HG02885 (cell line): ENCODE data around the gene DNAH11.
"Not testable (repeated sequence)": the region's sequence is repeated elsewhere in the genome, so short reads cannot be mapped to it uniquely, and the experiment has no call there.

Experiments
- ATAC-seq: cut with Tn5 transposase; IDR thresholded peaks from one replicate; pipeline ENCODE4 v1.9.1; 2021; ENCODE audit warnings: mild to moderate bottlenecking; ENCODE audit not compliant: unreplicated experiment, poor library complexity

Gene DNAH11

DNA sequence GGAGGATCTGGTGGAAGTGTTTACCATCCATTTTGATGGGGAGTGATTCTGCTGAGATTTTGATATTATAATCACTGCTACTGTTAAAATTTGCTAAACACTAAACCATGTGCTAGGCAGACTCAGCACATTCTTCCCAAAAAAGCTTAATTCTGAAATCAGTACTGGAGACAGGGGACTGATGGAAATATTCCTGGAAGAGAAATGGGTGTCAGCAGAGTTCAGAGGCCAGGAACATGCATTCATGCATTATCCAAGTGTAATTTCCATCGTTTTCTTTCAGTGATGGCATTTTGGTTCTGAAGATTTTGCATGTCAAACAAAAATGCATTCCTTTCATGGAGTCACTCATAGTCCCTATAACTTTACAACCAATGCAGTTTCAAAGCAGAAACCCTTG lies 323.9 kb downstream of the DNAH11 start:
- ATAC-seq = no peak

- no peak for ATAC-seq
These were observed 324.4 kb downstream of the DNAH11 start for GRCh38 chr7:21867226-21867625.

- ATAC-seq = no peak
These were observed 325.2 kb downstream of the DNAH11 start for GRCh38 chr7:21867816-21868575.

DNA sequence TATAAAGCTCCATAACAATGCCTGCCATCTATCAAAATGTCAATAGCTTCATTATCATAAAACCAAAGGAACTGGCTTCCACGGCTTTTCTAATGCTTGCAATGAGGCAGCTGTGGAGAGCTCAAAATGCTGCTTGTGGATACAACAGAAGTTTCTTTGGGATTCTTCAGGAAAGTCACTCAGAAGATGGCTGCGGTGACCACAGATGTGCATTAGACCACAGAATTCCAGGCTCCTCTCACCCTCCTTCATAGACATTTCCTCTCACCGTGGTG lies 325.7 kb downstream of the DNAH11 start:
- ATAC-seq = no peak

- no peak for ATAC-seq
These were observed 327.1 kb downstream of the DNAH11 start for GRCh38 chr7:21869785-21870402.

DNA sequence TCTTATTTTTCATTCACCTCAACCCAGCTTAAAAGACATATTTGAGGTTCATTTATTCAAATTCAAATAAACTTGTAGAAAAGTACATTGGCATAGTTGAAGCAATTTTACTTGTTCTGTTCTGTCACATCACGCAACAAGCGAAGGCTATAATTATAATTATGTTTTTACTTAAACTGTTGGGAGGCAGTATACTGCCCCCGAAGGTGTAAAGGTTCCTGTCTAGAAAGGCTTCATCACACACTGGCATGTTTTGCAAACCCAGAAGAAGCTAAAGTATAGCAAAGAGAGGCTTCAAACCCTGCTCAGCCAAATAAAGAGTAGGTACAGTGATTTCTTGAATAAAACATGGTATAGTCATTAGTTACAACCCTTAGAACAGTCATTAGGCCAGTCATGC lies 340.2 kb downstream of the DNAH11 start:
- no peak for ATAC-seq

DNA sequence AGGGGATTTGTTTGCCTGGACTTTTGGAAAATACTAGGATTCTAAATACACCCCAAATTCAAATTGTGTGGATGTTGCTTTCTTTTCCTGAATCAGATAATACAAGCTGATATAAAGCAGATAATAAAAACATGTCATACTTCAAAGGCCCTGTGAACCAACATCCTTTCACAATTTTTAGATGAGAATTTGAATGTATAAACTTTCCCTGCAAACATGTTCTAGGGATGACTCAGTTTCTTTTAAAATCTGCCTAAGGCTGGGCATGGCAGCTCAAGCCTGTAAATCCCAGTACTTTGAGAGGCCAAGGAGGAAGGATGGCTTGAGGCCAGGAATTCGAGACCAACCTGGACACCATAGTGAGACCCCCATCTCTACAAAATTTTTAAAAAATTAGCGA lies 340.7 kb downstream of the DNAH11 start:
- not testable (repeated sequence) for ATAC-seq

DNA sequence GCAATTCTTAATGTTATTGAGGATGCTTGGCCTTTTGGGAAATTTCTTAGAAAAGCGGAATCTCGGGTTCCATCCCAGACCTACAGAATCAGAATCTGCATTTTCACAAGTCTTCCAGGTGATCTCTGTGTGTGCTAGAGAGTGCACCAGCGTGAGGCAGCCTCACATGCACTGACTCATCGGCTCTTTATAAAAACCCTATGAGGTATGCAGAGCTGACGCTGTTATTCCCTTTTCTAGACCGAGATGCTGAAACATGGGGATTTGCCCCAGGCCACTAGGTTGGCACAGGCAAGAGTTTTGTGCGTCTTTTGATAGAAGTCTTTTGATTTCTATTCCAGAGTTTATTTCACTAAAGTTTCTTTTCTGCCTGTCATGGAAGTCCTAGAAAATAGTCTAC lies 341.7 kb downstream of the DNAH11 start:
- ATAC-seq = no peak

DNA sequence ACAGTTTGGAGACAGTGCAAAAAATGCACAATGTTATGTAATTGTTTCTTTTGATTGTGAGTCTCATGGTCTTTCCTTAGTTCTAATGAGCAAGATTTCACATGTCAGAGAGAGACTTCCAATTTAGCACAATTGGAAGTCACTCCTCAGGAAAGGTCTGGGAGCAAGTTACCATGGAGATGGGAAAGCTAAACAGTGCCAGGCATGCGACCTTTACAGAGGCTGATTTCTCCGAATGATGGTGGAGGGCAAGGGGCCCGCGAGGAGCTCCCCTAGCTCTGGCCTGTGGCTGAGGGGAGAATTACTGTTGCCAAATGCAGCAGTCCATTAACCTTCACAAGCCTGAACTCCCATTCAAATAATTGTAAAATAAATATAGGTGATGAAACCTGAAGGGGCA lies 343.6 kb downstream of the DNAH11 start:
- no peak for ATAC-seq

GRCh38 chr7:21887353-21887752 lies 344.5 kb downstream of the DNAH11 start:
- no peak for ATAC-seq

- no peak for ATAC-seq
These were observed 344.9 kb downstream of the DNAH11 start for GRCh38 chr7:21887779-21888178.

- ATAC-seq = no peak
These were observed 348.5 kb downstream of the DNAH11 start for GRCh38 chr7:21891291-21891690.

- ATAC-seq = no peak
These were observed 350.6 kb downstream of the DNAH11 start for GRCh38 chr7:21893401-21893800.

DNA sequence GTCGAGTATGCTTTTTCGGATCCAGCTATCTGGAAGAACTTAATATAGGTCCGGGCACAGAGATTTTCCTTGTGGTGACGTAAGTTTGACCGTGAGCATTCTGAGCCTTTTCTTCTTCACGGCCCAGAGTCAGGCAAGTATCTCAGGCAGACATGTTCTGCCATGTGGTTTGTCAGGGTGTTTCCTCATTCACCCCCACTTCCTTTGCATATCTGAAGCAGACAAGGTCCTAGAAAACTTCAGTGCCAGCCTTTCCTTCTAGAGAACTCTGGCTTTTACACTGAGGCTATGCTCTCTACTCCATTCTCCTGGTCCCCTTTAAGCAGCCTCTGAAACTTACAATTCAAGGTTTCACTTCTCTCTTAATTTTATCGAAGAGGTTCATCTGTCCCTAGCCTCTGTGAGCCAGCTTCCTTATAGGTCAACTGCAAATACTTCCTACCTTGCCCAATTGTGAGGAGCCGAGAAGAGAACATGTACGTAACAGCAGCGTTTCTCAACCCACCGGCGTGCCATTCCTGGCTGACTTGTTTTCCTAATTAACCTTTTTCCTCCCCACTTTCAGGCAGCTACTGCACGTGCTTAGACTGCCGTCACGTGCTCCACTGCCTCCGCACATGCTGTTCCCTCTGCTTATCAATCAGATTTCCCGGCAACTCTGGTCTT lies 355.6 kb downstream of the DNAH11 start:
- peak; percentile 94 for ATAC-seq

DNA sequence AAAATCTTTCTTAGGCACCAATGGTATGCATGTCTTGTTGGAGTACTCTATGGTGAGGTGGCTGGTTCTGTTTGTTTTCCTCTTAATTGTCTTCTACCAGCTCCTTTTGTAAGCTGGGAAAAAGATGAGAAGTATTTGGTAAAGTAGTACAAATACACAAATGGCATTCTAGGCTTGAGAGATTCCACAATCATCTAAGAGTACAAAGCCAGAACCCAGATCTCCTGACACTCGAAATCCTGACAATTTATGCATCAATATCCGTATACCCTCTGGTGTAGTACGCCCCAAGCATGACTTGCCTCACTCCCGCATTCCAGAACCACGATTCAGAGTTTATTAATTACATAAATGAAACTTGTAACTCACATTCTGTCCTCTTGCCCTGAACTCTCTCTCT lies 359.4 kb downstream of the DNAH11 start:
- no peak for ATAC-seq

- ATAC-seq = no peak
These were observed 360.4 kb downstream of the DNAH11 start for GRCh38 chr7:21903020-21903786.

- ATAC-seq = no peak
These were observed 365.9 kb downstream of the DNAH11 start for GRCh38 chr7:21908746-21909145.

GRCh38 chr7:21910253-21910652 lies 367.4 kb downstream of the DNAH11 start:
- no peak for ATAC-seq

DNA sequence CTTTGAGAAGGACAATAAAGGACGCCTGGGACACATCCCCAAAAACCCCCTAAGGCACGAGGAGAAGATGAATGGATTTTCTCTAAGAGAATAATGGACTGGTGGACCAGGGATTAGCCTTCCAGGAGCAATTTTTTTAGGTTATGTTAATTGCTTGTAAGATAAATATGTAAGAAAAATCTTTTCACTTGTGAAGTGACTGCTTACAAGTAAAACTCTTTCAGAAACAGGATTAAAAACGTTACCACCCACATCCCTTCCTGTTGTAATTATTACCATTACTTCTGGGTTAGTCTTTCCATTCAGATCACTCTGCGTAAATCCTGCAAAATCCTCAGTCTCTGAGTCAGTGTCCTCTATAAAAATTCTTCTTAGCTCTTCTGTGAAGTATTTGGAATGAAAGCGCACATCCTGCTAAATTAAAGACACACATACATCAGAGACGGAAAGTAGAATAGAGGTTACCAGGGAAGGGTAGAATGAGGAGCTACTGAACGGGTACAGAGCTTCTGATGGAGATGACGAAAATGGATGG lies 368.6 kb downstream of the DNAH11 start:
- no peak for ATAC-seq

- no peak for ATAC-seq
These were observed 369.5 kb downstream of the DNAH11 start for GRCh38 chr7:21912305-21912704.
